Effector memory CD4-positive, alpha-beta T cell (primary cell): ENCODE data around the gene AGXT2.

Experiments
- DNase-seq, 3 donors: peaks; one replicate each; pipeline ENCODE4 v3.0.0-alpha.2; 2020
- H3K27ac ChIP-seq: 2 replicates; pipeline ENCODE4 v1.7.0; 2013; ENCODE audit warnings: mild to moderate bottlenecking, low read length, moderate library complexity; ENCODE audit not compliant: insufficient read depth, poor library complexity, severe bottlenecking
- H3K27me3 ChIP-seq: replicated peaks from 2 replicates; pipeline ENCODE4 v1.7.0; 2013; ENCODE audit warnings: mild to moderate bottlenecking, low read length; ENCODE audit not compliant: insufficient read depth, control insufficient read depth, poor library complexity, severe bottlenecking
- H3K36me3 ChIP-seq: 2 replicates; pipeline ENCODE4 v1.7.0; 2013; ENCODE audit warnings: mild to moderate bottlenecking, low read length, moderate library complexity; ENCODE audit not compliant: control insufficient read depth, insufficient read depth
- H3K4me1 ChIP-seq: 2 replicates; pipeline ENCODE4 v1.7.0; 2013; ENCODE audit warnings: low read length, mild to moderate bottlenecking; ENCODE audit not compliant: control insufficient read depth, insufficient read depth, poor library complexity, severe bottlenecking
- H3K4me3 ChIP-seq: 2 replicates; pipeline ENCODE4 v1.7.0; 2013; ENCODE audit warnings: low read length, low read depth, mild to moderate bottlenecking; ENCODE audit not compliant: insufficient read depth, poor library complexity, severe bottlenecking
- H3K9me3 ChIP-seq: 2 replicates; pipeline ENCODE4 v1.7.0; 2013; ENCODE audit warnings: mild to moderate bottlenecking, low read length, moderate library complexity; ENCODE audit not compliant: control insufficient read depth

The AGXT2 gene

DNA sequence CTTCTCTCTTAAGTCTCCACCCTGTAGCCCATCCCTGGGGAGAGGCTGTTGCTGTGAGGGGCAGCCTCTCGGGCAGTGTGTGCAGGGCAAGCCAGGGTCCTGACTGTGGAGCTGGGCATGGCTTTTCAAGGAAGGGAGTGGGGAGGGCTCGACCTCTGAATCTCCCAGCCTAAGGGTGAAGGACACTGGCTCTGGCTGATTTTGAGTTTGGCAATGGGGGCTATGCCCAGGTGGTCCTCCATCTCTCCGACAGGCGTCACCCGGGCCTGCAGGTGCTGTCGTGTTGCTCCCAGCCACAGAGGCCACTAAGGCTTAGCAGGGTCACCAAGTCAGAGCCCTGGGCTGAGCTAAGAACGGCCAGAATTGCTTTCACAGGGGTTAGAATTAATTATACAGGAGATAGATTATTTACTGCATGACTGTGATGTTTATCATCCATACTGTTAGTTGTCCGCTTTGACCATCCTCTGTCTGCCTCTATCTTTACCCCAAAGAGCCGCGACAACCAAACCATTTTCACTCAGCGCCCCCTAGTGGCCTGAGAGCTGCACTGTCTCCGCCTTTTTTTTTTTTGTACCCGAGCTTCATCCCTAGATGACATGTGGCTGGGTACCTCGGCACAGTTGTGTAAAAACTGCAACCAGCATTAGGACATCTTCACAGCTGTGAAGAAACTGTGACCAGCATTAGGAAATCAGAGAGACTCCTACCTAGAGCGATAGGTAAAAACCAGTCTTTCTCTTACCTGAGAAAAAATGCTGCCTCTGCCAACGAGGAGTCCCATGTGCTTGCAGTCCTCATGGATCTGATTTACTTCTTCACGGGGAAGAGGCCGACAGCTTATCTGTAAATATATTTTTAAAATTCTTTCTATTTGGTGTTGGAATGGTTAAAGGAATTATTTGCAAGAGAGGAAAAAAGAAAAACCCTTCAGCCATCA lies 44.5 kb downstream of the AGXT2 start:
- DNase-seq = peak in 2 of 3 donors; percentile 4 to 14
- no peaks in the 10 kb centered on the region for H3K27me3 ChIP-seq
- H3K9me3 ChIP-seq = no peaks in the 10 kb centered on the region
- no peaks in the 10 kb centered on the region for H3K36me3 ChIP-seq
- no peak overlapping the region for H3K4me3 ChIP-seq
- no peaks in the 10 kb centered on the region for H3K4me1 ChIP-seq
- H3K27ac ChIP-seq = no peak overlapping the region

DNA sequence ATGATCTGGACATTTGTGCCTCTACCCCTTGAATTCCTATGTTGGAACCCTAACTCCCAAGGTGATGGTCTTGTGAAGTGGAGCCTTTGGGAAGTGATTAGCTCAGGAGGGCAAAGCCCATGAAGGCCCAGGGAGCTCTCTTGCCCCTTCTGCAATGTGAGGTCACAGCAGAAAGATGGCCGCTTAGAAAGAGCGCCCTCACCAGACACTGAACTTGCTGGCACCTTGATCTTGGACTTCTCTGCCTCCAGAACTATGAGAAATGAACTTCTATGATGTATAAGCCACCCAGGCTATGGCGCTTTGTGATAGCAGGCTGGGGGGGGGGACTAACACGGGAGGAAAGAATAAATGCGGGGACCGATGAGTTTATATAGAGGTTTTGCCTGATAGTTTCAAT lies 45.3 kb downstream of the AGXT2 start:
- H3K27me3 ChIP-seq = no peaks in the 10 kb centered on the region
- no peaks in the 10 kb centered on the region for H3K36me3 ChIP-seq
- no peaks in the 10 kb centered on the region for H3K4me1 ChIP-seq
- DNase-seq = no peak
- H3K27ac ChIP-seq = no peak overlapping the region
- H3K9me3 ChIP-seq = no peaks in the 10 kb centered on the region
- H3K4me3 ChIP-seq = no peak overlapping the region

DNA sequence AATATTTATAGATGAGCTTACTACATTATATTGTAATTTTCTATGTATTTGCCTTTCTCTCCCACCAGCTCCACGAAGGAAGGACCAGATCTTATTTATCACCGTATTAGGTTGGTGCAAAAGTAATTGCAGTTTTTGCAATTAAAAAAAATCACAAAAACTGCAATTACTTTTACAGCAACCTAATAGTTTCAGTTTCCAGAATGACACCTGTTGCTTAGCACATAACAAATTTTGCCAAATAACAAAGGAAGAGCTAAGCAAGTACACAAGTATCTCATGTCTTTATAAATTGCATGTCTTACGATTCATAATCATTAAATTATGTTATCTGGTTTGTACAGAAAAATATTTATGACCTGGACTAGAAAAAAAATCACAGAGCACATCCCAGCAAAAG lies 45.9 kb downstream of the AGXT2 start:
- Histone ChIP-seq H3K4me3 (no peak overlapping the region), H3K36me3 (no peaks in the 10 kb centered on the region), H3K27me3 (no peaks in the 10 kb centered on the region), H3K9me3 (no peaks in the 10 kb centered on the region), H3K27ac (no peak overlapping the region), H3K4me1 (no peaks in the 10 kb centered on the region)
- DNase-seq = no peak

DNA sequence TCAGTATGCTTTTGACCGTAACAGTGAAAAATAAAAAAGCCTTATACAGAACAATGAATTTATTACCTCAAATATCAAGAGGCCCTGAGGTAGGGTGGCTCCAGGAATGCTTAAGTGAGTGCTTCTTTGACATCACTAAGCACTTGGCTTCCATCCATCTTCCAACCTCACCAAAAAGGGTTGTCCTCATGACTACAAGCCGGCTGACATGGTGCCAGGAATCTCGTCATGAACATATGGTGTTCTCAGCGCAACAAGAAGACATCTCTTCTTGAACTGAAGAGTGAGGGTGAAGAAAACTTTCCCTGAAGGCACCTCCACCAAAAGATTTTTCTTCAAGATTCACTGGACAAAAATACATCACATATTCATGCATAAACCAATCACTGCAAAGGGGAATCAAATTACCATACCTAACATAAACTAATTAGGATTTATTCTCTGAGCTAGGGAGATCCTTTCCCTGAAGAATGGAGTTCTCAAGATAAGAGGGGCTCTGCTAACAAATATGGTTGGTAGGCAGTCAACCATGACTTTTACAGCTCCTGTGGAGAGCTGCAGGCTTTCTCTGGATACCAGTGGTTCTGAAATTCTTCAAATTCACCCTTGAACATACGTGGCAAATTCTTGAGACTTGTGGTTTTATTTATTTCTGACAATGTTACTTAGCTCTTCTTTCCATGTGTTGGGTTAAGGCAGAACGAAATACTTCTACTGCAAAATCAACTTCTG lies 49.5 kb downstream of the AGXT2 start:
- DNase-seq = no peak
- Histone ChIP-seq H3K9me3 (no peaks in the 10 kb centered on the region), H3K27me3 (no peaks in the 10 kb centered on the region), H3K36me3 (no peaks in the 10 kb centered on the region), H3K4me3 (no peak overlapping the region), H3K27ac (no peak overlapping the region), H3K4me1 (no peaks in the 10 kb centered on the region)

DNA sequence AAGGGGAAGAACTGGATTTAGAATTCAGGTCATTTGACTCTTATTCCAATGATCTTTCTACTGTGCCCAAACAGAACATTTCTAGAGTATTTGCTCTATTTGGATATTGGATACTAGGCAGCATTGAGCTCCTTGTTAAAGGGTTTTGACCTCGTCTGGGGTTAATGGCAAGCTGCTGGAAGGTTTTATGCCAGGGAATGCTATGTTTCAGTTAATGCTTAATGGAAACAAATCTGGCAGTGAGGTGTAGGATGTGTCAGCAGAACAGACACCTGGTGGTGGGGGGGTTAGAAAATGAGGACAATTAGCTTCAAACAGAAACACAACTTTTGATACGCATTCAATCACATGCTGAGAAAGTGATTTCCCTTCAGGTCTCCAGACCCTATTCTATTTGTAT lies 51.5 kb downstream of the AGXT2 start:
- no peaks in the 10 kb centered on the region for H3K27me3 ChIP-seq
- no peaks in the 10 kb centered on the region for H3K9me3 ChIP-seq

DNA sequence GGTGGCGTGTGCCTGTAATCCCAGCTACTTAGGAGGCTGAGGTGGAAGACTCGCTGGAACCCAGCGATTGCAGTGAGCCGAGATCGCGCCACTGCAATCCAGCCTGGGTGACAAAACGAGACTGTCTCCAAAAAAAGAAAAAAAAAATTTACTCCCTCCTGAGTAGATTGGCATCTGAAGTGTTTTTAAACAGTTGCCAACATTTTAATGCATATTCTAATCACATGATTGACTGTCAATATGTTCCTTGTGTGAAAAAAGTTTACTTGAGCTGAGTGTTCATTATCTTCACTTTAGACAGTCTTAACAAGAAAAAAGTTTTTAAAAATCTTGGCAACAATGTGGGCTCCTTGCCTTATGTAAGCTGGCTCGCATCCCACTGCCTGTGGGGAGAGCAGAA lies 53.8 kb downstream of the AGXT2 start:
- DNase-seq = no peak
- Histone ChIP-seq H3K27me3 (no peaks in the 10 kb centered on the region), H3K4me3 (no peak overlapping the region), H3K9me3 (no peaks in the 10 kb centered on the region), H3K36me3 (no peaks in the 10 kb centered on the region), H3K27ac (no peak overlapping the region), H3K4me1 (no peaks in the 10 kb centered on the region)

More for the DNA sequence above, 51.5 kb downstream of the AGXT2 start:
- Histone ChIP-seq H3K27ac (no peak overlapping the region), H3K36me3 (no peaks in the 10 kb centered on the region), H3K4me3 (no peak overlapping the region), H3K4me1 (no peaks in the 10 kb centered on the region)
- DNase-seq = no peak

DNA sequence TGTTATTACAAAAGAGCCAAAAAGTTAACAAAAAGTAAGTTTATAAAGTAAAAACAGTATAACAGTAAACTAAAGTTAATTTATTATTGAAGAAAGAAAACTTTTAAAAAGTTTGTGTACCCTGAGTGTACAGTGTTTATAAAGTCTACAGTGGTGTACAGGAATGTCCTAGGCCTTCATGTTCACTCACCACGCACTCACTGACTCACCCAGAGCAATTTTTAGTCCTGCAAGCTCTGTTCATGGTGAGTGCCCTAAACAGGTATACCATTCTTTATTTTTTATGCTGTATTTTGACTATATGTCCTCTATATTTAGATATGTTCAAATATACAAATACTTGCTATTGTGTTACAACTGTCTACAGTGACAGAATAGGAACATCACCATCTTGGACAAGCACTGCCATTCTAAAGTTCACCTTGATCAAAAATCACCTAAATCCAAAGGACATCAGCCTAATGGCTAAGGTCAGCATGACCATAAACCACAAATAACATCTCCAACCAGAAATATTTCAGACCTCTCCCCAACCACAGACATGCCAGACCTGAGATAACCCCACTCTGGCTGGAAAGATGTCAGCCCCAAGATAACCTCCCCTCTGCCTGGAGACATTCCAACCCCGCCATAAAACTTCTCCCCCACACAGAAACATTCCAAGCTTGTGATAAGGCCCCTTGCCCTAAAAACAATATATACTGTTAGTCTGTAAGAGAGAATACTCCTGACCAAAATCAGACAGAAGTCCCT lies 56.1 kb downstream of the AGXT2 start:
- Histone ChIP-seq H3K27me3 (no peaks in the 10 kb centered on the region), H3K27ac (no peak overlapping the region), H3K36me3 (no peaks in the 10 kb centered on the region), H3K4me1 (no peaks in the 10 kb centered on the region), H3K9me3 (peaks cover 7% of the 10 kb centered on the region), H3K4me3 (no peak overlapping the region)
- DNase-seq = no peak

DNA sequence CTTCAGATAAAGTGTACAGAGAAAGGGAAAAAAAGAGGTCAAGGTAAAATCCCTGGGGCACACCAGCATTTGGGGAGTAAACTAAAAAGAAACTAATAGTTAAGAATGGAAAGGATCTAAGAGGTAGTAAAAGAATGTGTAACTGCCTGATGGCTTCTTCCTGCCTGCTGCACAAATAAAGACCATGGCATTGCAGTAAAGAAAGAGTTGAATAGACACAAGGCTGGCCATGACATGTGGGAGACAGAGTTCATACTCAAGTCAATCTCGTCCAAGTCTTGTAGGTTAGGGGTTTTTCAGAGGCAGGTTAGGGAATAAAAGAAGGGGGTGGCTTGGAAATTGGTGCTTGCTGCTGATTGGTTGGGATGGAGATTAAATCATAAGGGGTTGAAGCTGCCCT lies 60.8 kb downstream of the AGXT2 start:
- Histone ChIP-seq H3K4me1 (no peaks in the 10 kb centered on the region), H3K27ac (no peak overlapping the region), H3K4me3 (no peak overlapping the region), H3K36me3 (no peaks in the 10 kb centered on the region), H3K27me3 (no peaks in the 10 kb centered on the region), H3K9me3 (peaks cover 7% of the 10 kb centered on the region)
- no peak for DNase-seq

DNA sequence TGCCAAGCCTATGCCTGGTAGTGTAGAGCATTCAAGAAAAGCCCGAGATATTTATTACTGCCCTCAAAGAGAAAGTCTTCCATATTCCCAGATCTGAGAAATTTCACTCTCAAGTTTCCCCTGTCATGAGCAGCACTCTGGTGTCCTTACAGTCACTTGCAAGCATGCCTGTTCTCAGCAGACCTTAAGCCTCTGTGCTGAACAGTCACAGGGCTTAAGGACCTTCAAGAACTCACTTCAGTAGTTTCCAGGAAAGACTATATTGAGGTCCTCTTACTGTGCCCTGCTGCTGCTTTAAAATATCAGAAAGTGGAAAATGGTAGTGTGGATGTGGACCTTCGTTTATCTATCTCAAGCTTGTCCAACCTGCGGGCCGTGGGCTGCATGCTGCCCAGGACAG lies 64.9 kb downstream of the AGXT2 start:
- Histone ChIP-seq H3K4me1 (no peaks in the 10 kb centered on the region), H3K27me3 (no peaks in the 10 kb centered on the region), H3K4me3 (no peak overlapping the region), H3K27ac (no peak overlapping the region), H3K36me3 (no peaks in the 10 kb centered on the region), H3K9me3 (peaks cover 7% of the 10 kb centered on the region)
- no peak for DNase-seq
